ENCODE results near the gene SAT1.

DNA sequence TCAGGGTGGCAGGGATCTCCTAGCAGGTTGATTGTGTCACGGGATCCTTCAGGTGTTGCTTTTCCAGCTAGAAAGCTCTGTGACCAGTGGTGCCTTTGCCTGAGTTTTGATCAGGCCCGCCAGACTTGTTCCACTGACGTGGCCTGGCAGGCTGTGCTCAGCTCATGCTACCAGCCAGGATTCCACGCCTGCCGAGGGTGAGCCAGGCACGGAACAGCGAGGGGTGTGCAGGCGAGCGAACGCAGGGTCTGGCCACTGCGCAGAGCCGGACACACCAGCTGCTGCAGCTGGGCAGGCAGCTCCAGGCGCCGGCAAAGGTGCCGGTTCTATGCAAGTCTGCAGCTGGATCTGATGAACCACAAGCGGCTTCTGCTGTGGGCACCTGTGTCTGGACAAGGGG lies 17.1 kb upstream of the SAT1 start:
- TF ChIP-seq, protein P1, sequence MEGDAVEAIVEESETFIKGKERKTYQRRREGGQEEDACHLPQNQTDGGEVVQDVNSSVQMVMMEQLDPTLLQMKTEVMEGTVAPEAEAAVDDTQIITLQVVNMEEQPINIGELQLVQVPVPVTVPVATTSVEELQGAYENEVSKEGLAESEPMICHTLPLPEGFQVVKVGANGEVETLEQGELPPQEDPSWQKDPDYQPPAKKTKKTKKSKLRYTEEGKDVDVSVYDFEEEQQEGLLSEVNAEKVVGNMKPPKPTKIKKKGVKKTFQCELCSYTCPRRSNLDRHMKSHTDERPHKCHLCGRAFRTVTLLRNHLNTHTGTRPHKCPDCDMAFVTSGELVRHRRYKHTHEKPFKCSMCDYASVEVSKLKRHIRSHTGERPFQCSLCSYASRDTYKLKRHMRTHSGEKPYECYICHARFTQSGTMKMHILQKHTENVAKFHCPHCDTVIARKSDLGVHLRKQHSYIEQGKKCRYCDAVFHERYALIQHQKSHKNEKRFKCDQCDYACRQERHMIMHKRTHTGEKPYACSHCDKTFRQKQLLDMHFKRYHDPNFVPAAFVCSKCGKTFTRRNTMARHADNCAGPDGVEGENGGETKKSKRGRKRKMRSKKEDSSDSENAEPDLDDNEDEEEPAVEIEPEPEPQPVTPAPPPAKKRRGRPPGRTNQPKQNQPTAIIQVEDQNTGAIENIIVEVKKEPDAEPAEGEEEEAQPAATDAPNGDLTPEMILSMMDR (IDR thresholded peaks at IDR 0.05; ENCODE audit: poor library complexity): no peak
- no peak for TF ChIP-seq EZH2phosphoT487 (IDR thresholded peaks at IDR 0.05; ENCODE audit: low read depth, severe bottlenecking, unreplicated experiment)
- no peak for TF ChIP-seq EZH2 (IDR thresholded peaks at IDR 0.05; ENCODE audit: borderline replicate concordance)

Measured in hepatocyte (in vitro differentiated cells).